RKO (cell line): ENCODE data around the gene GALNTL6.

Source experiments
- DNase-seq: peaks from one replicate; pipeline ENCODE4 v3.0.0-alpha.2; 2016; ENCODE audit warnings: low spot score

The GALNTL6 gene

DNA sequence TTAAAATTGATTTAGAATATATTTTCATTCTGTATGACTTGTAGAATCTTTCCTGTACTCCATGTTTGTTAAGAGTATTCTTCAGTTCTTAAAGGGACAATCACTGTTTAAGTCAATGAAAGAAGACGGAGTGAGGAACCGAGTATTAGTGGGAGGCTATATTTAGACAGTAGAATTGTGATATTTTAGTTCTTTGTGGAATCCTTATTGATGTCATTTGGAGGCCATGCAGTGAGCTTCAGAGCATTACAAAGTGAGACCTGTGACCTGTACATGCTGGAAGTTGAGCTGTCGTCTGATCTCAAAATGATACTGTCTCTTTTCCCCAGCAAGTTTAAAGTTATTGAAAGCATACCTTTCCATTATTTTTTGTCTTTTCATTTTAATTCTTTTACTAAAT, 394.7 kb downstream of the GALNTL6 start:
- no peak for DNase-seq

DNA sequence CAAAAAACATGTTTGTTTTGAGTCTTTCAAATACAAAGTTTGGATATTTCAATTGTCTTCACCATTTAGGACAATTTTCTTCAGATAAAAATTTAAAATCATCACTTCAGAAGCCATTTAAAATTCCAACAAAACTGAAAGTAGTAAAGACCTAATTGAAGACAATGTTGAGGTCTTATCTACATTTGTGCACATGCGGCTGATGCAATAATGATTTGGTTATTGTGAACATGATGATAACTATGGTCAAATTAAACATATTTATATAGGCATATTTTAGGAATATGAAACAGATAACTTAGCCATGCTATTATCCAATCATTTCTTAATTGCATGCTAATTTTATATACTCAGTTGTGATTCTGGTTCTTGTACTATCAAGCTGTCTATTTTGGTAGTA, 407.5 kb downstream of the GALNTL6 start:
- no peak for DNase-seq

DNA sequence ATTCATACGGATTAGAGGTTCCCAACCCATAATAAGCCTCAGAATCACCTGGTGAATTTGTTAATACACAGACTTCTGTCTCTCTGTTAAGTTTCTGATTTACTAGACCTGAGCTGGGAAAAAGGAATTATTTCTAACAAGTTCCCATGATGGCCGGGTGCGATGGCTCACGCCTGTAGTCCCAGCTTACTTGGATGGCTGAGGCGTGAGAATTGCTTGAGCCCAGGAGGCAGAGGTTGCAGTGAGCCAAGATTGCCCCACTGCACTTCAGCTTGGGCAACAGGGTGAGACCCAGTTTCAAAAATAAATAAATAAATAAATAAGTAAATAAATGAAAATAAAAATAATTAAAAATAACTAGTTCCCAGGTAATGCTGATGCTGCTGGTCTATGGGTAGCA, 412.3 kb downstream of the GALNTL6 start:
- no peak for DNase-seq

DNA sequence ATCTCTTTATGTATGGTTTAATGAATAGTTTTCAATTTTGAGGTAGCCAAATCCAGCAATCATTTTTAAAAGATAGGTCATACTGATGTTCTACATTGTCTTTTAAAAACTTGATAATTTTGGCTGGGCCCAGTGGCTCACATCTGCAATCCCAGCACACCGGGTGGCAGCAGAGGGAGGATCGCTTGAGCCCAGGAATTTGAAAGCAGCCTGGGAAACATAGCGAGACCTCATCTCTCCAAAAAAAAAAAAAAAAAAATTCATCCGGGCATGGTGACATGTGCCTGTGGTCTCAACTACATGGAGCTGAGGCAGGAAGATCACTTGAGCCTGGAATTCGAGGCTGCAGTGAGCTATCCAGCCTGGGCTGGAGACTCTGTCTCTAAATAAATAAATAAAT, 419.8 kb downstream of the GALNTL6 start:
- DNase-seq: peak; percentile 31

DNA sequence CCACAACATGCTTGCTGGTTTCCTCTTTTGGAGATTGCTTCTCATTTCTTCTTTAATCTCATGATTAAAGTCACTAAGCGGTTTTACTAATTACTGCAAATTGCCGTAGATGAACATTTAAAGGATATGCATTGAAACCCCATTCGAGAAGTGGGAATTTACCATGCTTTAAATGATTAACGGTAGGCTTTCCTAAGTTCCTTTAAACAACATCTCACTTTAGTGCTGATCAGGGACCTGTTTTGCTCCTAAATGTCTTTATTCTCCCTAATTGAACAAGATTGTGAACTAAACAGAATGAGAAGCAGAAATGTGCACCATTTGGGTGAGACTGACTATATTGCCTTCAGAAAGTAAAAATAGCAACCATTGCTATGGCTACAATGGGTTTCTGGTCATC, 430.3 kb downstream of the GALNTL6 start:
- DNase-seq: no peak

DNA sequence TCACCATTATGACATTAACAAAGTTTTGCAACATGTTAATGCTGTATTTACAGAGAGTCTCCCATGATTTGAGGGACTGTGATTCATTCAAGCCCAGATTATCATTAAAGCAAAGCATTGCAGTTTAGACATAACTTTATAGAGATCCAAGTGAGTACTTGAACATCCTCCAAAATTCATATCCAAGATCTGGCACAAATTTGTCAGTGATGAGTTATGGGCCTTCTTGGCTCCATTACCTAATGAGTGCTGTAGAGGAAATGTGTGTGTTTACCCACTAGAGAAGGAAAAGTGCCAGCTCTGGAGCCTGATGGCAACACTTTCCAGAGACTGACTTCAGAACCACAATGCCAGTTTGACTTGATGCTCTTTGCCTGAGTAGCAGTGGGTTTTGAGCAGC, 432.3 kb downstream of the GALNTL6 start:
- no peak for DNase-seq

DNA sequence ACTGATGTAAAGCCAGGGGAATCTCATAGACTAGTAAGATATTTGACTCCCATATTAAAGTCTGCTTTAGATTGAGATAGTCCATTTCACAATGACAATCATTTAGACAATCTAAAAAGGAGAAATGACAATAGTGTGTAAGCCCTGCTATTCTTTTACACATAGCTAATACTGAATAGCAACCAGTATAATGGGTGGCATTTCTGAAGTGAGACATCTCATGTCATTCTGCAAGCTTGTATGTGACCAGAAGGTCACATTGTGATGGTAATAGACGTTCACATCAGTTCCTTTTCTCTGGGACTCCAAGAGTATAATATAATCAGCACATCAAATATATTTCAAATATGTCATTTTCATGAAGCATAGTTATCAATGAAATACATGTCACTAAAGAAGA, 440.2 kb downstream of the GALNTL6 start:
- DNase-seq: no peak

DNA sequence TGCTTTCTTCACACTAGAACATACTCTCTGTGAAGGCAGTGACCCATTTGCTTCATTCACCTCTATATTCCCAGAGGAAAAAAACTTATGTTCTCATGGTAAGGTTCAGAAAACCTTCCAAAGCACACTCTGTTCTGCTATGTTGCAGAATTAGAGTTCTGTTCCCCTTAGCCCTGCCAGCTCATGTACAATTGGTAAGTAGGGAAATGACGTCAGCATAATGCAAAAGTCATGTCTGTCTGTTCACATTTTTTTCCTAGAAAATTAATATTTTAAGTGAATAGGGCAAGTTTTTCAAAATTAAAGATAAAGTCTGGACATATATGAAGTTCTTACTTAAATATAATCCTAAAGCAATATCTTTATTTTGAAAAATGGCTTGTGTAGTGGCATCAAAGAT, 443.6 kb downstream of the GALNTL6 start:
- DNase-seq: no peak

DNA sequence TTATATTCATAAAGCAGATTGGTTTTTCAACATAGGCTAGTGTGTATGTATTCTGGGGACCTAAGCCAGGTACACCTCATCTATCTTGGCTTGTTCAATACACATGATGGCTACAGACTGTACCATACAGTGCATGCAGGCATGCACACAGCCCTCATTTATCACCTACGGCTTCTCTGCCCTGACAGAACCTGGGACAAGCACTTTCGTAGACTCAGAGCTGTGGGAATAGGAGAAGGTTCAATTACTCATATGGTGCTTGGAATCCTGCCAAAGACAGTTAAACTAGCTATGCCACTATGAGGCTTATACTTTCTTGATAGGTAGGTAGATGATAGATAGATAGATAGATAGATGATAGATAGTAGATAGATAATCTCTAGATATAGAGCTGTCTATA, 457.2 kb downstream of the GALNTL6 start:
- peak; percentile 3 for DNase-seq

DNA sequence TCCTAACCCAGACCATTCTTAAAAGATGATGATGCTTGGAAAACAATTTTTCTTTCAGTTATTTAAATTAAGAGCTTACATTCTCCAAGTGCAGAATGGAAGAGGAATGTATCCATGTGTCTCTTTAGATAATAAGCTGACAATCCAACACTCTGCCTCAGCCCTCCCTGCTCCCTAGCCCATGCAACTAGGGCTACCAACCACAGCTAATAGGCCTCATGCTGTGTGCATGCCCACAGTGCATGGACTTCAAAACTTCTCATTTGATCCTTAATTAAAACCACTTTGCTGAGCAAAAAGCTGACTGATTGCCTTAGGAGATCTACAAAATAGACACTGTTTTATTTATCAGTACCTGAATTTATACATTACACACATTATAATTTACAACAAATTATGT, 473.9 kb downstream of the GALNTL6 start:
- DNase-seq: no peak

DNA sequence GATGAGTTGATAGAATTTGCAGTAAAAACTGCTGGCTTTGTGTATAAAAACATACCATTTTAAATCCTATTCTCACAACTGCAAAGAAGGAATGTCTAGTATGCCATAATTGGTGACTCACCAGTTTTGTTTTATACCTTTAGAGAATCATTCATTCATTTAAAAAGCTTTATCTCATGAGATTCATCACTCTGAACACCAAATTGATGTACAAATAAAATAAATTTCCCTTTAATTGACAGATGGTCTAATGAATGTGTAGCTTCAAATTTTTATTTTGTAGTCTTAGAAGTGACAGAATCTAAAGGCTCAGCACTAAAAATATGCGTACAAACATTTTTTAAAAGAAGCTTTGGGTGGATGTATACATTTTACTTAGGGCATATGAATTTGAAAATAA, 492.5 kb downstream of the GALNTL6 start:
- DNase-seq: no peak

DNA sequence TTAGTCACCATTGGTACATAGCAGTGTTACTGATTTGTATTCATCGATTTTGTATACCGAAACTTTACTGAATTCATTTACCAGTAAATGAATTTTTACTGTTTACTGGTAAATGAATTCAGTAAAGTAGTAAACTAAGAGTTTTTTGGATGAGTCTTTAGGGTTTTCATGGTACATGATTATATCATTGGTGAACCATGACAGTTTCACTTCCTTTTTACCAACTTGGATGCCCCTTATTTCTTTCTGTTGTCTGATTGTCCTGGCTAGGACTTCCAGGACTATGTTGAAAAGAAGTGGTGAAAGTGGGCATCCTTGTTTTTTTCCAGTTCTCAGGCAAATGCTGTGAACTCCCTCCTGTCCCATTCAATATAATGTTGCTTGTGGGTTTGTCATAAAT, 494.9 kb downstream of the GALNTL6 start:
- DNase-seq: no peak

DNA sequence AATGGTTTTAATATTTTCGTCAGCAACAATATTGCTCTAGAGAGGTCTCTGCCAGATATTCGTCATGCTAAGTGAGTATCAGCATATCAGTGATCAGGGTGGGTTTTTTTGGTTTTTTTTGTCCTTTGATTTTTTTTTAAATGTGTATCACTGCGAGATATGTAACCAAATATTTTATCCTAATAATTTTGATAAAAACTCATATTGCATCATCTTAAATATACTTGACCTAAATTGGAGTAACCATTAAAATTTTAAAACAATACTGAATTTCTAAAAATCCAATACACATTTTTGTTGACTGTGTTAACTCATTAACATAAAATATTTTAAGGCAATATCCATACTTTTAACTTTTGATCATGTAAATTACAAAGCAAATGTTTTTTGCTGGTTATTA, 498.5 kb downstream of the GALNTL6 start:
- no peak for DNase-seq

DNA sequence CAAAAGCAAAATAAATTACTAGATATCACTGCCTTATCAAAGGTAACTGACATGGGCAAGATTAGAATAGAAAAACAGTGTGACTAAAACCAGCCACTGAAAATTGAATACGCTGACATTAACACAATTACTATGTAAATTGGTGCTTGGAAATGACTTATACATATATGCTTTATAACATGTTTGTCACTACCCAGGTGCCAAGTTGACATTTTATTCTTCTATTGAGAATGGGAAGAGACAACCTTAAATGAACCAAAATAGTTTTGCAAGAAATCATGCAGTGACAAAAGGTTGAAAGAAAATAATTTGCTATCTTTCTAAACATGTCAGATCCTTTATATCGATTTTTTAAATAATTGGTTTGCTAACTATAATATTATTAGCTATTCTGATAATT, 510.1 kb downstream of the GALNTL6 start:
- no peak for DNase-seq

DNA sequence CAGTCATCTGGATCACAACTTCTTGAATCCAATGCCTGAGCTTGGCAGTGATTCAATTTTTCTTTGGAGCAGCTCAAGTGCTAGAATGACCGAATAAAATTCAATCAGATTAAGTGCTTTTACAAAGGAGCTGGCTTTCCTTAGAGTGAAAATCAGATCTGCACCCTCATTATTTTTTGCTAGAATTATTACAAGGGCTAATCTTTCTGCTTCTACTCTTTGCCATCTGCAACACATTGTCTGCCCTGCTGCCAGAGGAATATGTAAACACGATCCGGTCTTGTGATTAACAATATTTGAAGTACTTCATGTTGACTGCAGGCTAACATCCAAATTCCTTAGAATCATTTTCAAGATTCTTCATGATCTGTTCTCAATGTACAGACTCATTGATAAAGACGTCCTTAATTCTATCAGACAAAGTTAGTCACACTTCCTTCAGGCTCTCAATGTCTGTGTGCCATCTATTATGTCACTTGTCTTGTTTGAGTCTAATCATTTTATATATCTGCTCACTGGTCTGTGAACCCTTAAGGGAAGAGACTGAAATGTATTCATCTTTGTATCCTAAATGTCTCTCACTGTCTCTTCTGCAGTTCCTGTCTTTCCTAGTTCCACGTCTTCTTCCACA, 531.2 kb downstream of the GALNTL6 start:
- no peak for DNase-seq

DNA sequence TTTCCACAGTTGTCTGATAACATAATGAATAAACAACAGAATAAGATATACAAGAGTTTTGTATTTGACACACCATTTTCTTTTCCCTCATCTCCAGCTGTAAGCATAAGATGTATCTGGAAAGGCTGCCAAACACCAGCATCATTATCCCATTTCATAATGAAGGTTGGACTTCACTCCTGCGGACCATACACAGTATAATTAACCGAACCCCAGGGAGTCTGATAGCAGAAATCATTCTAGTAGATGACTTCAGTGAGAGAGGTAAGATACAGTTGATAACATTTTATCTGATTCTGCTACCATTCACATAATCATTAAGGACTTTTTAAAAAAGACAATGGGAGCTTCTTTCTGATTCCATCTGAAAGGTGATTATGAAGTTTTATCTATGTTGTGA, 535.2 kb downstream of the GALNTL6 start:
- no peak for DNase-seq

DNA sequence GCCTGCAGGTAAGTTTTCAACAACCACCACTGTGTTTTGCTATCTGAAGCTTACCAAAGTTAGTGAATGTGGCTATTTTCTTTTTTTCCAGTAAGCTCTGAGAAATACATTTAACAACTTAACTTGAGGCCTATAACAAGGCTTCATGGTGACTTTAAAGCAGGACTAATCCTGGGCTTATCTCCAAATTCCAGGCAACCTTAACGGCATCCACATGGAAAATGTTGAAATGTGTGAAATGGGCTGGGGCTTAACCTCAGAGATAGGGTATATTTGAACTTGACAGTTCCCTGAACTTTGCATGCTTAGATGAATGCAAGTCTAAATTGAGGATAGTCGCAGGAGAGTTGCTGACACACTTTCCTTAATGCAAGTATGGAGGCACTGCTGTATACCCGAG, 539.2 kb downstream of the GALNTL6 start:
- DNase-seq: no peak

DNA sequence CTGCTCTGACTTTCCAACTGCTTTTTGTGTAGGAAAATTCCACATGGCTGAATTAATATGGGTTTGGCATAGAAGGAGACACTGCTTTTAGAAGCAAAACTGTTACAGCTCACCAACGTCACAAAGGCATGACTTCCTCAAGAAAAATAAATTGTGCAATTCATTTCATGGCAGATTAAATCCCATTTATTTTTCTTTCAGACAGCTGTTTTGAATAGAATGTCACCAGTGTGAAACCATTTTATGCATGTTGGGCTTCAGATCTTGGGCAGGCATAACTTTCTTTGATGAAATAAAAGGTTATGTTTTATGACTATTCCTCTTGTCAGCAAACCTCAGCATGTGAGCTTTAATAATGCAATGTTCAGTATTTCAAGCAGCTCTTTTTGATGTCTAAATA, 542.8 kb downstream of the GALNTL6 start:
- DNase-seq: no peak

DNA sequence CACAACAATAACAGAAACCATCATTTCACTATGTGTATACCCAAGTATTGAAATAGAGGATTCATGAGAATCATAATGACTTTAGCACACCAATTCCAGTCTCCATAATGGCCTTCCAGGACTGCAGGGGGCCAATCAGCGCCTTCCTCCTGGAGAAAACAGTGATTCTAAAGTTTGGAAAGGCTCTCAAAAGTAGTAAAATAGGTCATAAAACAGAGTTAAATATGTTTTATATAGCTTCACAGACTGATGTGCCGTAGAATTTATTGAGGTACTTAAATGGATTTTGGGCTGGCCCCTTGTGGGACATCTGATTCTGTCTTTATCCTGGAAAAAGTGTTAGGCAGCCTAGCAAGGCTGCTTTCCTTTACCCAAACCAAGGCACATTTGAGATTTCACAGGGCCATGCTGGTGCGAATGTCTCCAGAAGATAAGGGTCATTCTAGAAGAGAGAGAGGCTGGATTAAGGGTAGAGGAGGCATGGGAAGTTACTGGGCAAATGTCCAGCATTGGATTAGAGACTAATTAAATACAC, 543.9 kb downstream of the GALNTL6 start:
- DNase-seq: no peak

DNA sequence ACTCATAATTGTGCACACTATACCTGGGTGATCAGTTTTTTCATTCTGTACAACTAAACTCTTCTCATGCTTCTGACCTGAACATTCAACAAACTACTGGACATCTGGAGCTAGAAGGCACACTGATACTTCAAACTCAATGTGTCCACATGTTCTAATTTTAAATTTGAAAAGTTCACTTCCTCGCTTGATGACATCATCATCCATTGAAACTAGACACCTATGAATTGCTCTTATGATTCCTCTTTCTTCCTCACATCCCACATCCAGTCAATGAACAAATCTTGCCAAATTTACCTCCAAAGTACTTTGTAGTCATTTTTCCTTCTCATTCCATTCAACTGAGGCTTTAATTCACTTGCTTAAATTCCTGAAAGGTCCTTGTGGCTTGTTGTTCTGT, 549.4 kb downstream of the GALNTL6 start:
- DNase-seq: no peak

DNA sequence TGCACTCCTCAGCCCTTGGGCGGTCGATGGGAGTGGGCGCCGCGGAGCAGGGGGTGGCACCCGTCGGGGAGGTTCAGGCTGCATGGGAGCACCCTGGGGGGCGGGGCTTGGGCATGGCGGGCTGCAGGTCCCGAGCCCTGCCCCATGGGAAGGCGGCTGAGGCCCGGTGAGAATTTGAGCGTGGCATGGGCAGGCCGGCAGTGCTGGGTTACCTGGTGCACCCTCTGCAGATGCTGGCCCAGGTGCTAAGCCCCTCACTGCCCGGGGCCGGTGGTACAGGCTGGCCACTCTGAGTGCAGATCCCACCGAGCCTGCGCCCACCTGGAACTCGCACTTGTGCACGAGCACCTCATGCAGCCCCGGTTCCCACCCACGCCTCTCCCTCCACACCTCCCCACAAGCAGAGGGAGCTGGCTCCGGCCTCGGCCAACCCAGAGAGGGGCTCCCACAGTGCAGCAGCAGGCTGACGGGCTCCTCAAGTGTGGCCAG, 556.3 kb downstream of the GALNTL6 start:
- no peak for DNase-seq

DNA sequence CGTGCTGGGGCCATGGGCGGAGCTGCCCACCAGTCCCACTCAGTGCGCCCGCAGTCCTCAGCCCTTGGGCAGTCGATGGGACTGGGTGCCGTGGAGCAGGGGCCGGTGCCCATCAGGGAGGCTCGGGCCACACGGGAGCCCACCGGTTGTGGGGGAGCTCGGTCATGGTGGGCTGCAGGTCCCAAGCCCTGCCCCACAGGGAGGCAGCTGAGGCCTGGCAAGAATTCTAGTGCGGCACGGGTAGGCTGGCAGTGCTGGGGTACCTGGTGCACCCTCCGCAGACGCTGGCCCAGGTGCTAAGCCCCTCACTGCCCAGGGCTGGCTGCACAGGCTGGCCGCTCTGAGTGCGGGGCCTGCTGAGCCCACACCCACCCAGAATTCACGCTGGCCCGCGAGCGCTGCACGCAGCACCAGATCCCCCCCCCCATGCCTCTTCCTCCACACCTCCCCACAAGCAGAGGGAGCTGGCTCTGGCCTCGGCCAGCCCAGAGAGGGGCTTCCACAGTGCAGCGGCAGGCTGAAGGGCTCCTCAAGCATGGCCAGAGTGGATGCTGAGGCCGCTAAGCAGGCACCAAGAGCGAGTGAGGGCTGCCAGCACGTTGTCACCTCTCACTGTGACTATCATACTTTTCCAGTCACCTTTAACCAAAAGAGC, 564.4 kb downstream of the GALNTL6 start:
- no peak for DNase-seq

DNA sequence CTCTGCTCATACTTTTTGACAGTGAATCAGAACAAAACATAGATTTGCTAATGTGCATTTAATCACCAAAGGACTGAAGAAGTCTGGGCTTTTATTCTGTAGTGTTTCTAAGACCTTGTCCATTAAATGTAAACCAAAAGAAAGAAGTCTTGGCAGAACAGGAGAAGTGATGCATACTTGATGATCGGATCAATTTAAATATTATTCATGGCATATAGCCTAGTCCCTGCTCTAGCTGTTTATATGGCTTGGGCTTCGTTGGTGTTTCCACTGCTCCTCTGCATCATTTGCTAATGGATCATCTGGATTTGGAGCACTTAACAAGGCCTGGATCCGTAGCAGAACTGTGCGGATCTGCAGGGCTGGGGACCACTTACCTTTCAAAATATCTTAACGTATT, 566.6 kb downstream of the GALNTL6 start:
- DNase-seq: no peak

DNA sequence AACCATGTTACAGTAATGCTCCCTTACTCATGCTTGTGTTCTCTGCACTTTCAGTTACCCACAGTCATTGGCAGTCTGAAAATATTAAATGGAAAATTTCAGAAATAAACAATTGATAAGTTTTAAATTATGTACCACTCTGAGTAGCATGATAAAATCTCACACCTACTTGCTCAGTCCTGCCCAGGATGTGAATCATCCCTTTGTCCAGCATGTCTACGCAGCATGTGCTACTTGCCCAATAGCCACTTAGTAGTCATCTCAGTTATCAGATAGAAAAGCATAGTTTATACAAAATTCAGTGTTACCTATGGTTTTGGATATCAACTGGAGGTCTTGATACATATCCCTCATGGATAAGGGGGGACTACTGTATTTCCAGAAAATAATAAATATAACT, 577.1 kb downstream of the GALNTL6 start:
- DNase-seq: peak; percentile 41
